GM12874 (cell line): ENCODE data around the gene RBM38.

Experiments
- TF ChIP-seq, protein P1 (sequence below): IDR thresholded peaks from 2 replicates; pipeline ENCODE4 v1.5.1; 2011; ENCODE audit warnings: low read depth, mild to moderate bottlenecking, control low read depth, low read length, moderate library complexity; ENCODE audit not compliant: insufficient read depth

RBM38 gene

DNA sequence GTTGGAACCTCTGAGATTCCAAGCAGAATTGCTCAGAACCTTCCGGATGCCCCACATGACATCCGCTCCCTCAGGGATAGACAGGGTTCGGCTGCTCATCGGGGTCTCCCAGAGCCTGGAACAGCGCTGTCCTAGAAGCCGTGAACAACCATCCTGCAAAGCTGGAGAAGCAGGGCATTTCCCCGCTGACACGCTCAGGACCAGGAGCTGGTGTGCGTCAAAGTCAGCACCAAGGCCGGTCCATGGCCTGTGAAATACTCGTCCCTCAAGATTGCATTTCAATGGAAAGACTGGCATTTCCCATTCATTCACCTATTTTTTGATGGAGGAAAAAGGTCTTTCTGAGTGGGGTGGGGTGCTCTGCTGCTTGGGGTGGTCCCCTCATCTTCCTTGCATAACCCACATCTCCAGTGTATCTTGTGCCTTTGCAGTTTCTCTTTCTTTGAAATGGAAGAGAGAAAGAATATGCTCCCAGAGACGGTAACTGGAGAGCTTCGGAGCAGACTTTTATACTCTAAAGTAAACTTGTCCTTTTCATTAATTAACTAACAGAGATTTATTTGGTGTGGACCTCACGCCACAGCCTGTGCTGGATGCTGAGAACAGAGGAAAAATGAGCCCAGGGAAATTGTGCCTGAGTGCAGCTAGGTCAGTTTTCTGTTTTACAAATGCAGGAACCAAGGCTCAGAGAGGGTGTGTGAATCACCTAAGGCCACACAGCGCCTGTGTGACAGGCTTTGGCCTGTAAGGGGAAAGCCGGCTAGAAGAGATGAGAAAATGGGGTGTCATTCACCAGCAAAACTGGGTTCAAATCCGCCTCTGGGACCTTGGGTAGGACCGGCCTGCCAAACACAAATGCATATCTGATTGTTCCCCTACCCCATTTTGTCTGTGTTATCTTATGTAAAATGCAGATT, 52.4 kb downstream of the RBM38 start:
- TF ChIP-seq, protein P1, sequence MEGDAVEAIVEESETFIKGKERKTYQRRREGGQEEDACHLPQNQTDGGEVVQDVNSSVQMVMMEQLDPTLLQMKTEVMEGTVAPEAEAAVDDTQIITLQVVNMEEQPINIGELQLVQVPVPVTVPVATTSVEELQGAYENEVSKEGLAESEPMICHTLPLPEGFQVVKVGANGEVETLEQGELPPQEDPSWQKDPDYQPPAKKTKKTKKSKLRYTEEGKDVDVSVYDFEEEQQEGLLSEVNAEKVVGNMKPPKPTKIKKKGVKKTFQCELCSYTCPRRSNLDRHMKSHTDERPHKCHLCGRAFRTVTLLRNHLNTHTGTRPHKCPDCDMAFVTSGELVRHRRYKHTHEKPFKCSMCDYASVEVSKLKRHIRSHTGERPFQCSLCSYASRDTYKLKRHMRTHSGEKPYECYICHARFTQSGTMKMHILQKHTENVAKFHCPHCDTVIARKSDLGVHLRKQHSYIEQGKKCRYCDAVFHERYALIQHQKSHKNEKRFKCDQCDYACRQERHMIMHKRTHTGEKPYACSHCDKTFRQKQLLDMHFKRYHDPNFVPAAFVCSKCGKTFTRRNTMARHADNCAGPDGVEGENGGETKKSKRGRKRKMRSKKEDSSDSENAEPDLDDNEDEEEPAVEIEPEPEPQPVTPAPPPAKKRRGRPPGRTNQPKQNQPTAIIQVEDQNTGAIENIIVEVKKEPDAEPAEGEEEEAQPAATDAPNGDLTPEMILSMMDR, result no peak

DNA sequence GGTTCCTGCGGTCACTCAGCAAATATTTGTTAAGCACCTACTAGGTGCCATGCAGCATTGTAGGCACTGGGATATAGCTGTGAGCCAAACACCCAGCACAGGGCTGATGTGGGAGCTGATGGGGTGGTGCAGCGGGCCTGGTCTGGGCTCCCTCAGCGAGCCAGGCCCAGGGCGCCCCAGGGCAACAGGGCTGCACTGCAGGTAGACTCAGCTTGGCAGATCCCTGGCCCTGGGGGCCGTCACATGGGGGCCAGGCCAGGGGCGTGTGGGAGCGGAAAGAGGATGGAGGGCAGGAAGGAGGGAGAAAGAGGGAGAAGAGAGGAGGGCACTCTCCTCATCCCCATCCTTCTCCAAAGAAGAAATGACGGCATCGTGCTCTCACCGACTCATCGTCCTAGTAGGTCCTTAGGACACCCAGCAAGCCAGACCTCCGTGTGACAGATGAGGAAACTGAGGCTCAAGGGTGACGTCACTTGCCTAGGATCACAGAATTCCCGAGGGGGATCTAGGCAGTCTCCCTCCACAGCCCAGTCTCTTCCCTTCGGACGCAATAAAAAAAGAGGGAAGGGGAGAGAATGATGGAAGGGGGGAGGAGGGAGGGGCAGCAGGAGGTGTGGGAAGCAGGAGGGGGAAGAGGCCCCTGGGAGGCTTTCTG, 53.3 kb downstream of the RBM38 start:
- TF ChIP-seq, protein P1, result no peak

DNA sequence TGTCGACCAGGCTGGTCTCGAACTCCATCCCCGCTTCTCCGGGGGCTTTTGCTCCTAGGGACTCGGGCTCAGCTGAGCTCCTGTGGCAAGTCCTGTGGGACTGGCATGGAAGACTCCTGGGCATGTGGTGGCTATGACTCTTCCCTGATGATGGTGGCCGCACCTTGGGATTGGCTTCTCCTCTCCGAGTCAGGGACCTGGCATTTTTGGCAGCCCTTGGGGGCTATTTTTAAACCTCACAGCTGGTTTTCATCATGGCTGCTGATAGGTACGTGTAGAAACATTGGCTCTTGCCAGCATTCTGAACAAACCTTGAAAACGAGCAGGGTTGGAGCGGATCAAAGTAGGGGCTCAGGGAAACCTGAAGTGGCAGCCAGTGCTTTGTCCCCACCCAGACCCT, 54.1 kb downstream of the RBM38 start:
- TF ChIP-seq, protein P1, result no peak

GRCh38 chr20:57445774-57446173, 54.6 kb downstream of the RBM38 start:
- TF ChIP-seq, protein P1, result no peak

DNA sequence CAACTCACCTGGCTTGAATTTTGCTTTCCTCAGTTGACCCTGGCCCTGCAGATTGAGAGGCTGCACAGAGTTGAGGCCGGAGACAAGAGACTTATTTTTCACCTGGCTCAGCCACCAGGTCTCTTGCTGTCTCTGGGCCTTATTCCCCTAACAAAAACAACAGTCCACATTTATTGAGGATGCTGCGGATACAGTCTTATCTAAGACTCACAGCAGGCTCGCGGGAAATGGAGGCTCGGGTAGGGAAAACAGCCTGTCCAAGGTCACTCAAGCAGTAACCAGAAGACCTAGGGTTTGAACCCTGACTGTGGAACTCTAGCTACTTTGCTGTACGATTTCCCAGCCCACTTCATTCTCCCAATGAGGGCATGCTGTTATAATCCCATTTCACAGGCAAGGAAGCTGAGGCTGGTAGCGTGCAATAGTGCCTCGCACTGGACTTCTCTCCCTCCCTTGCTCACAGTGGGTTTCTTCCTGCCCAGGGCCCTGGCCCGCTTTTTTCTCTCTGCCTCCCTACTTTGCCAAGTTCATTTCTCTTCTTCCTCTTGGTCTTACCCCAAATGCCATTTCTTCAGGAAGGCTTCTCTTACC, 57.7 kb downstream of the RBM38 start:
- TF ChIP-seq, protein P1, result no peak

DNA sequence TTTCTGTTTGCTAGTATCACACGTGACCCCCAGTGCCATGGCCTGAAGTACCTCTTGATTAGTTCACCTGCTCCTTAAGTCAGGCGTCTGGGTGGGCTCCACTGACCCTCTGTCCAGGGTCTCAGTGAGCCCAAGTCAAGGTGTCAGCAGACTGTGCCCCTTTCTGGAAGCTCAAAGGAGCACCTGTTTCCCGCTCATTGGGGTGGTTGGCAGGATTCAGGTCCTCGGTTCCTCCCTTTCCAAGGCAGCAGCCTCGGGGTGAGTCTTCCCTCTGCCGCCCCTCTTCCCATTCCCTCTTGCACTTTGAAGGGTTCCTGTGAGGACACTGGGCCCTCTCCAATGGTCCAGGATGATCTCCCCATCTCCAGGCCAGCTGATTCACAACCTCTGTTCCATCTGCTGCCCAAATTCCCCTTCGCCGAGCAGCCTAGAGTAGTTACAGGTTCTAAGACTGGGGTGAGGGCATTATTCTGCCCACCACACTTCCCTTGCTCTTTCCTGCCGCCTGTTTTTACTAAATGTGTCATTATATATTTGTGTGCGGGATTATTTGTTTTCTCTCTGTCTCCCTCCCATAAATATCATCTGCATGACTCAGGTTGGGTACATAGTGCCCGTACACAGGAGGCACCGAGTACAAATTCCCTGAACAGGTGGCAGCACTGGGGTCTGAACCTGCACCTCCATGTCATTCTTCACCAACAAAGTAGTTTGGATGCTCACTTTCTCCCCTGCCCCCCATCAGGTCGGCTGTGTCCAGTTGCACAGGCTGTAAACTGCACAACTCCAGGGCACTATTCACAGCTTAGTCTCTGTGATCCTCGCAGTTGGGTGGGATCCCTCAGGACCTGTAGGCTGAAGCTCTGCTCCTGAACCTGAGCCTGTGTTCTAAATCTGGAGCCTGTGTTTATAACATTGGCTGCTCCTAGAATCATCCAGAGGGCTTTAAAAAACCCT, 58.5 kb downstream of the RBM38 start:
- TF ChIP-seq, protein P1, result no peak
